Activated CD4-positive, alpha-beta T cell treated with anti-CD3 and anti-CD28 coated beads for 48 hours (primary cell): Measurements from ENCODE around the gene TP53BP1.
"Not testable (repeated sequence)": the region's sequence is repeated elsewhere in the genome, so short reads cannot be mapped to it uniquely, and the experiment has no call there.

Experiments
- DNase-seq: peaks from one replicate; pipeline ENCODE4 v3.0.0-alpha.2; 2020

The TP53BP1 gene

GRCh38 chr15:43492673-43493601 is at the start of gene TP53BP1:
Gene TP53BP1, minus strand, starts transcription at chr15:43493156. Its CDS starts 113 bp downstream, at chr15:43493043.
- DNase-seq: peak; percentile 97

- no peak for DNase-seq
Measured at GRCh38 chr15:43541785-43542184, 48.8 kb upstream of the TP53BP1 start.

GRCh38 chr15:43538091-43538490 is 45.1 kb upstream of the TP53BP1 start:
- no peak for DNase-seq

- DNase-seq: no peak
Measured at GRCh38 chr15:43534897-43535296, 41.9 kb upstream of the TP53BP1 start.

- not testable (repeated sequence) for DNase-seq
Measured at GRCh38 chr15:43532826-43533225, 39.9 kb upstream of the TP53BP1 start.

- DNase-seq: no peak
Measured at GRCh38 chr15:43531018-43531670, 38.2 kb upstream of the TP53BP1 start.

- no peak for DNase-seq
Measured at GRCh38 chr15:43529587-43530345, 36.8 kb upstream of the TP53BP1 start.

GRCh38 chr15:43529141-43529540 is 36.2 kb upstream of the TP53BP1 start:
- no peak for DNase-seq

GRCh38 chr15:43528542-43529007 is 35.6 kb upstream of the TP53BP1 start:
- DNase-seq: no peak

- DNase-seq: no peak
Measured at GRCh38 chr15:43527802-43528541, 35.0 kb upstream of the TP53BP1 start.

GRCh38 chr15:43527016-43527801 is 34.3 kb upstream of the TP53BP1 start:
- DNase-seq: no peak

- no peak for DNase-seq
Measured at GRCh38 chr15:43526261-43526930, 33.4 kb upstream of the TP53BP1 start.

GRCh38 chr15:43525131-43525530 is 32.2 kb upstream of the TP53BP1 start:
- DNase-seq: no peak

GRCh38 chr15:43524254-43524845 is 31.4 kb upstream of the TP53BP1 start:
- no peak for DNase-seq

- DNase-seq: no peak
Measured at GRCh38 chr15:43523646-43524045, 30.7 kb upstream of the TP53BP1 start.

- DNase-seq: no peak
Measured at GRCh38 chr15:43522247-43522646, 29.3 kb upstream of the TP53BP1 start.

- no peak for DNase-seq
Measured at GRCh38 chr15:43521419-43521818, 28.5 kb upstream of the TP53BP1 start.

GRCh38 chr15:43520138-43520537 is 27.2 kb upstream of the TP53BP1 start:
- DNase-seq: no peak

GRCh38 chr15:43519196-43519595 is 26.2 kb upstream of the TP53BP1 start:
- DNase-seq: no peak

GRCh38 chr15:43518197-43518761 is 25.3 kb upstream of the TP53BP1 start:
- no peak for DNase-seq
